ENCODE data around the gene CYB5R3. TPM values are rescaled to one million over a fixed set of nuclear protein-coding genes. Genes with fewer than 3 reads are reported as not detected.

Gene CYB5R3
- total RNA-seq, 4 donors from 2014 or later, result 134 to 200 (median 176) TPM

DNA sequence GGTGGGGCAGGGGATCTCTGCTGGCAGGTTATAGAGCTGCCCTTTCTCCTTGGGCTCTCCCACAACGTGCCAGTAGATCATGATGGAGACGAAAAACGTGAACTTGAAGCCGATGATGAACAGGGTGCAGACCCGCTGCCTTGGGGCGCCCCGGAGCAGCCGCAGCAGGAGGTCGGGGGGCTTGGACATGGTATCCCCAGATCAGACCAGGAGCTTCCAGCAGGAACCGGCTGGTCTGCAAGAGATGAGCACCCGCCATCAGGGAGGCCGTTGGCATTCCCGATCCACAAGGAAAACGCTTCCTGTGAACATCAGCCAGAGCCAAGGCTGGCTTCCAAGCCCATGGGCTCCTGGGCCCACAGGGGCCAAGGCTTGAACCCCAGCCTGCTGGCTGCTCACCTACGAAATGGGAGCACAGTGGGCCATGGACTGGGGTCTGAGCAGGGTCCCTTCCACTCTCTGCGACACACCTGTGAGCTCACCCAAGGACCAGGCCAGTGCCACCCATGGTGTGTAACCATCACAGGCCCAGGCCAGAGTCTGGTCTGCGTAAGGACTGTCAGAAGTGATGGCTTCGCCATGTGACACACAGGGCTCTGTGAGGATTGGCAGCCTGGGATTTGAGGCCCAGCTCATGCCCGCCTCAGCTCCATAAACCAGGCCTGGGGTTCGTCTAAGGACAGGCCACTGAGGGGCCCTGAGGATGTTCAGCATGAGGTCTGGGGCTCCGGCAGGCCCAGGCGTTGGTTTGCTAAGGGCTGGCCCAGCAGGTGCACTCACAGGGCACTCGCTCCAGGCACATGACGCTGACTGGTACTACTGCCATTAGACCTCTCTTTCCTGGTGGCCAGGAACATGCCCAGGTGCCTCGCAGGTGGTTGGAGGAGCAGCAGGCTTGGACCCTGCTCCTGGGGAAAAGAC is 44.8 kb upstream of the CYB5R3 start:
- Histone ChIP-seq H3K36me3 (peaks cover 0 to 34% (median 0%) of the 10 kb centered on the region in 3 donors), H3K9me3 (no peaks in the 10 kb centered on the region), H3K27me3 (no peaks in the 10 kb centered on the region), H3K4me3 (no peak overlapping the region), H3K27ac (no peak overlapping the region), H3K4me1 (peaks cover 0 to 59% (median 16%) of the 10 kb centered on the region in 4 donors)
- no peak for DNase-seq (ENCODE audit: low spot score in 2 of 2)
- WGBS, 2 donors, result 92 to 93% methylated on average over 21 of the region's 25 CpGs
- no peak for TF ChIP-seq POLR2A (IDR thresholded peaks at IDR 0.05)
- TF ChIP-seq EP300 (IDR thresholded peaks at IDR 0.05), result no peak
- TF ChIP-seq, protein P1, sequence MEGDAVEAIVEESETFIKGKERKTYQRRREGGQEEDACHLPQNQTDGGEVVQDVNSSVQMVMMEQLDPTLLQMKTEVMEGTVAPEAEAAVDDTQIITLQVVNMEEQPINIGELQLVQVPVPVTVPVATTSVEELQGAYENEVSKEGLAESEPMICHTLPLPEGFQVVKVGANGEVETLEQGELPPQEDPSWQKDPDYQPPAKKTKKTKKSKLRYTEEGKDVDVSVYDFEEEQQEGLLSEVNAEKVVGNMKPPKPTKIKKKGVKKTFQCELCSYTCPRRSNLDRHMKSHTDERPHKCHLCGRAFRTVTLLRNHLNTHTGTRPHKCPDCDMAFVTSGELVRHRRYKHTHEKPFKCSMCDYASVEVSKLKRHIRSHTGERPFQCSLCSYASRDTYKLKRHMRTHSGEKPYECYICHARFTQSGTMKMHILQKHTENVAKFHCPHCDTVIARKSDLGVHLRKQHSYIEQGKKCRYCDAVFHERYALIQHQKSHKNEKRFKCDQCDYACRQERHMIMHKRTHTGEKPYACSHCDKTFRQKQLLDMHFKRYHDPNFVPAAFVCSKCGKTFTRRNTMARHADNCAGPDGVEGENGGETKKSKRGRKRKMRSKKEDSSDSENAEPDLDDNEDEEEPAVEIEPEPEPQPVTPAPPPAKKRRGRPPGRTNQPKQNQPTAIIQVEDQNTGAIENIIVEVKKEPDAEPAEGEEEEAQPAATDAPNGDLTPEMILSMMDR (IDR thresholded peaks at IDR 0.05), result no peak

DNA sequence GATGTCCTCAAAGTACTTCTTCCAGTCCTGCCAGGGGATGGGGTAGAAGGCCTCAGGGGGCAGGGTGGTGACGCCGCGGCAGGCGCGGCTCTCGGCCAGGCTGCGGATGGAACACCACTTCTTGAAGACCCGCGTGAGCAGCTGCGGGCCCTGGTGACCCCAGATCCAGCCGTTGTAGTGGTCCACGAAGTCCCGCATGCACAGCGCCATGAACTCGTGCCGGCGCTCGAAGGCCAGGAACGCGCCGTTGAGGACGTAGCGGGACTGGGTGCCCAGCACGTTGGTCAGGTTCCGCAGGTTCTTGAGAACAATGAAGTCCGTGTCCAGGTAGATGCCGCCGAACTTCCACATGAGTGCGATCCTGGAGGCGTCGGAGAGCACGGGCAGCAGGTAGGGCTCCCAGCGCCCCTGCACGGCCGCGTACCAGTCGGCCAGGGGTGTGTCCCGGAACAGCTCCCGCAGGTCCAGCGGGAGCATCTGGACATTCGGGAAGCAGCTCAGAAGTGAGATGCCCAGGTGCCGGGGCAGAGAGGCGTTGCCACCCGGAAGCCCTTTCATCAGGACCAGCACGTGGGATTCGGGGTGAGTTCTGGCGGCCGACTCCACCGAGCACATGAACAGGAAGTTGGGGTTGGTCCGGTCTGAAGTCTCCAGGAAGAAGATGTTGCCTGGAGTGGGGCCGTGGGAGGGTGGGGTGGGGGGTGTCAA is 44.0 kb upstream of the CYB5R3 start:
- Histone ChIP-seq H3K4me1 (peaks cover 0 to 58% (median 16%) of the 10 kb centered on the region in 4 donors), H3K36me3 (peaks cover 0 to 34% (median 0%) of the 10 kb centered on the region in 3 donors), H3K4me3 (no peak overlapping the region), H3K27me3 (no peaks in the 10 kb centered on the region), H3K9me3 (no peaks in the 10 kb centered on the region), H3K27ac (peak overlapping the region in 2 of 4 donors; percentile 53 to 74)
- WGBS, 2 donors, result 93 to 94% methylated on average over 49 to 50 of the region's 51 CpGs
- TF ChIP-seq, protein P1 (IDR thresholded peaks at IDR 0.05), result no peak
- TF ChIP-seq POLR2A (IDR thresholded peaks at IDR 0.05) (no peak), EP300 (IDR thresholded peaks at IDR 0.05) (no peak)
- DNase-seq (ENCODE audit: low spot score in 2 of 2), result no peak

DNA sequence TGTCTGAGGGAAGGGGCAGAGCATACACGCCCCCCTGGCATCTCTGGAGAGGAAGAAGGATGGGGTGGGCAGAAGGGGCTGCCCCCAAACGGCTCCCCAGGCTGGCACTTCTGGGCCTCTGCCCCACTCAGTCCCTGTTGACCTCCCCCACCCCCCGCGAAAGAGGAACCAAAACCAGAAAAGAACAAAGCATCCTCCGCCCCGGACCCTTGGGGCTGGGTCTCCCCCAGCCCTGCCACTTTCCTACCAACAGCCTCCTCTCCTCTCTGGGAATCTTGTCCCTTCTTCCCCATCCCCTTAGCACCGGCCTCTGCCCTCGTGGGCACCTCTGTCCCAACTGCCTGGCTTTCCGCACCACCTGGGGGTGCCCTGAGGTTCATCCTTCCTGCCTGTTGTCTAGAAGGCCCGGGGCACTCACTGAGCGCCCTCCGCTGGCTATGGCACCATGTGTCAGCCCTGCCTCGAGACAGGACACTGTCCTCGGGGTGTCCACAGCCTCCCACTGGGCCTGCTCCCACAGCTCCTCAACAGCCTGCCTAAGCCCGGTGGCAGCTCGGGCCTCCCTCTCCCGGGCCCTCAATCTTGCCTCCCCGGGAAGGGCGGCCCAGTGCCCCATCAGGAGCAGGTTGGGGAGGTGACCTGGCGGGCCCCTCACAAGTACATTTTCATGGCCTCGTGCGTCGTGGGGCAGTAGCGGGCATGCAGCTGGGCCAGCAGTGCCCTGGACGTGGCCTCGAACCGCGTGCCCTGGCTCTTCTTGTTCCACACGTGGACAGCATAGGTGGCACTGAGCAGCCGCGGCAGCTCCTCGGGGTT is 43.3 kb upstream of the CYB5R3 start:
- DNase-seq (ENCODE audit: low spot score in 2 of 2), result no peak
- TF ChIP-seq, protein P1 (IDR thresholded peaks at IDR 0.05), result no peak
- no peak for TF ChIP-seq EP300 (IDR thresholded peaks at IDR 0.05)
- no peak for TF ChIP-seq POLR2A (IDR thresholded peaks at IDR 0.05)
- WGBS, 2 donors, result 83 to 87% methylated on average over 32 of the region's 32 CpGs
- Histone ChIP-seq H3K36me3 (peaks cover 0 to 34% (median 0%) of the 10 kb centered on the region in 3 donors), H3K27me3 (no peaks in the 10 kb centered on the region), H3K4me3 (no peak overlapping the region), H3K27ac (peak overlapping the region; percentile 53 to 74 (median 64)), H3K9me3 (no peaks in the 10 kb centered on the region), H3K4me1 (peaks cover 0 to 59% (median 21%) of the 10 kb centered on the region in 4 donors)

DNA sequence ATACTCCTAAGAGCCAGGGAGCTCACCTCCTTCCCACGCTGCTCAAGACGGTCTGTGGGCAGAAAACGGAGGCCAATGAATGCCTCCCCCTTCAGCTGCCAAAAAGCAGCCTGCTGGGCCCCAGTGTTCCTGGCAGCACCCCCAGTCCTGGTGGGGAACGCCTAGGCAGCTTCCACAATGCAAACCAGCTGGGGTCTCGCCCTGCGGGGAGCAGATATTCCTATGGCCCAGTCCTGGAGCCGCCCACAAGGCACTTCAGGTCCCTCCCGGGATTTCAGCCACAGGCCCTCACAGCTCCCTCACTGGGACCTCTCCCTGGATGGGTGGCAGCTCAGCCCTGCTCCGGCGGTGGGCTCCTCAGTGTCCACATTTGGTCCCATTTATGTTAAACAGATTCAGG is 42.2 kb upstream of the CYB5R3 start:
- DNase-seq (ENCODE audit: low spot score in 2 of 2), result no peak
- WGBS, 2 donors, result 76 to 80% methylated on average over 8 to 10 of the region's 10 CpGs
- H3K9me3 ChIP-seq, result no peaks in the 10 kb centered on the region
- TF ChIP-seq POLR2A (IDR thresholded peaks at IDR 0.05) (no peak), EP300 (IDR thresholded peaks at IDR 0.05) (no peak)
- TF ChIP-seq, protein P1 (IDR thresholded peaks at IDR 0.05), result no peak
- no peak overlapping the region for H3K4me3 ChIP-seq
- no peaks in the 10 kb centered on the region for H3K27me3 ChIP-seq
- H3K36me3 ChIP-seq, result peaks cover 0 to 34% (median 0%) of the 10 kb centered on the region in 3 donors
- peaks cover 0 to 64% (median 21%) of the 10 kb centered on the region in 4 donors for H3K4me1 ChIP-seq
- H3K27ac ChIP-seq, result peak overlapping the region; percentile 53 to 74 (median 64)
